GM18526 (cell line): ENCODE measurements around the gene NUP153.

Experiments
- POLR2A ChIP-seq: IDR thresholded peaks from 3 replicates; pipeline ENCODE4 v1.6.1; 2011; ENCODE audit not compliant: insufficient read length; ENCODE audit errors: extremely low read depth

NUP153 gene

DNA sequence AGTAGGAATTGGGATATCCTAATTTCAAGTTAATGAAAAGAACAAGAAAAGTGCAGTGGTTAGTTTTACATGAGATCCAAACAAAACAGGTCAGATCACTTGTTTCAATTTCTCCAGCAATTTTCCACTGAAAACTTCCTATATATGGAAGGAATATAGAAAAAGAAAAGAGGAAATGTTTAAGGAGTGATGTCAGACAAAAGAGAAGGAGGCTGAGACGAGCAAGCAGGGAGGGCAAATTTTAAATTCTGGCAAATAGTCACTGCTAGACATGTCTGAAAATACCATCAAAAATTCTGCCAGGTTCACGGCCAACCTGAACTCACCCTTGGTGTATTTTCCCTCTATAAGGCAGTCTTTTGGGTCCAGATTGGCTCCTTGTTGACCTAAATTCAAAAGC is 9.5 kb upstream of the NUP153 start:
- no peak for TF ChIP-seq POLR2A

DNA sequence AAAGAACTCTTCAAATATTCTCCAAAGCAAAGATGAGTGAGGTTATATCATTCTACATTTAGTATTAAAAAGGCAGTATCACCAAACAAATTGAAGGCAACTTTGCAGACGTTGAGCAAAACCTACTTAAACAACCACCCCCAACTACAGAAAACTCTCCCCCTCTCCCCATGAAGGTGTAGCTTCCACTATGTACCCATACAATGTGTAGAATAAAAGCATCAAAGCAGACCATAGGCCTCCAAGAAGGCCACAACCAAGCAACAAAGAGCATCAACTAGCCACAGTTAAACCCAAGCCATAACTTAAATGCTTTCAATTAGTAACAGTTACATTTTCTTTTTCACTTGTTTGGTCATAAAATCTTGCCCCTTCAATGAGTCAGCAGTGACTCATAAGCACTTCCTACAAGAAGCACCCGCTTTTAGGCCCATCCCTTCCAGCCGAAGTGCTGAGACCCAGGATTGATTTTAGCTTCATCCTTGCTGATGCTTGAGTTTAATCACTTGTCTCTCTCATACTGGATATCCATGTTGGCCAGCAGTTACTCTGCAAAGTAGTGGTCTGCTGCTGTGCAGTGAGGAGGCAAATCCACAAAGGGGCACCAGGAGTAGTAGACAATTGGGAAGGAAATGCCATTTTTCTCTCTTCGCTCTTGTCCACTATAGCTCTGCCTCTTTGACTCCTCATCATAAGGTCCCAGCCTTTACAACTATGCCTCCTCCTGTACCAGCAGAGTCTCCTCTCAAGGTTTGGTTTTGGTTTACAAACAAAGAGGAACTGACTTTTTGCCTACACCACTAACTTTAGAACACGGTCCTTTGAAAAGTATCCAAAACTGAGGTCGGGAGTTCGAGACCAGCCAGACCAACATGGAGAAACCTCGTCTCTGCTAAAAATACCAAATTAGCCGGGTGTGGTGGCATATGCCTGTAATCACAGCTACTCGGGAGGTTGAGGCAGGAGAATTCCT is 8.4 kb upstream of the NUP153 start:
- no peak for TF ChIP-seq POLR2A

DNA sequence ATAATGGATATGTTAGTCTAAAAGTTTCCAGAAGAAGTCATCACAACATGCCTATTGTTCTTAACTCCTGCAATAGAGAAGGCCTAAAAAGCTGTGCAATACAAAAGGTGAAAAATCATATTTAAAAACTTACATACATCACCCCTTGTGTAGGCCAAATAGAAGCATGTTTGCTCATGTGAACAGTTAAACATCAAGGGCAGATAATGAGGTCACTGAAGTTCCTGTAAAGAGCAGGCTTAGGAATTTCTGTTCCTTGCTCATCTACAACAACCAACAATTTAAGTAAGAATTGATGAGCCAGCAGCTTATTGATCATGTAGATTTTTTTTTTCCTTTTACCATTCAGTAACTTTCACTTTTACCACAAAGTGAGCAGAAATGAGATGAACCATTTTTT is 7.5 kb upstream of the NUP153 start:
- no peak for TF ChIP-seq POLR2A

DNA sequence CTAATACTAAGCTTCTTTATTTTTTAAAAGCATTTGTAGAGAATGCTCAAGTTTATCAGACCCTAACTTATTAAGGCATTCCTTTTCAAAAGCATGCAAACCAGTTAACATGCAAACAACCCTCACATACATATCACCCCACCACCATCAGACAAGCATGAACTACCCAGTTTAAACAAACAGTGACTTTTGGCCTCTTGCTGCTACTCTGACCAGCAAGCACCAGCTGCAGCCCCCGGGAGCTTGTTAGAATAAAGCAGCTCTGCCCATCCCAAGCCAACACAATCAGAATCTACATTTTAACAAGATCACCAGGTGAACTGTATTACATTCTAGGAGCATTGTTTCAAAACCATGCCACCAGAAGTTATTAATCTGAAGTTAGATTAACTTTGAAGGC is 5.9 kb upstream of the NUP153 start:
- TF ChIP-seq POLR2A: no peak

DNA sequence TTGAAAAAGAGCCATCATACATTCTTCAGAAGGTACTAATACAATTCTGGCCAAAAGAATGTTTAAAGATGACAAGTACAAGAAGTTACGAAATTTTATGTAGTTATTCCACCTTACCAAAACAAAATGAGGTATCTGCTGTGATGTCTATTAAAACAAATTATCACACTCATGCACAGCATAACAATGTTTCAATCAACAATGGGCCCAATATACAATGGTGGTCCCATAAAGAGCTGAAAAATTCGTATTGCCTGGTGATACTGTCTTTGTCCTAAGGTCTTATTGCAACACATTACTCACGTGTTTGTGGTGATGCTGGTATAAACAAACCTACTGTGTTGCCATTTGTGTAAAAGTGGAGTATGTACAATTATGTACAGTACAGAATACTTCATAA is 3.6 kb upstream of the NUP153 start:
- no peak for TF ChIP-seq POLR2A

DNA sequence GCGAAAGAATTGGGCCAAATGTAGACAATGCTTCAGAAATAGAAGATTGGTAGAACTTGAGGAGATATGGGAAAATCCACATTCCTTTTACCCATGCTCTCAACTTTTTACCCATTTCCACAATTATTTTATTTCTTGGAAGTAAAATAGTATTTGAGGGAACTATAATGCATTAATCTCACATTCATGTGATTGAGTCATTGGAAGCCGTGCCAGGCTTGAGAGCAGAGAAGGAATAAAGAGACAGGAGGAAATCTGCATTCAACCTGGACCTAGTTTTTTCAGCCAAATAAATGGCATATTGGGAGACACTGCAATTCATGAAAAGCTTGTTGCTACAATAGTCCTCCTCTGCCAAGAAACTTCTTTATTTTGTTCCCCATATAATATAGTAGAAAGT is 2.8 kb upstream of the NUP153 start:
- no peak for TF ChIP-seq POLR2A

DNA sequence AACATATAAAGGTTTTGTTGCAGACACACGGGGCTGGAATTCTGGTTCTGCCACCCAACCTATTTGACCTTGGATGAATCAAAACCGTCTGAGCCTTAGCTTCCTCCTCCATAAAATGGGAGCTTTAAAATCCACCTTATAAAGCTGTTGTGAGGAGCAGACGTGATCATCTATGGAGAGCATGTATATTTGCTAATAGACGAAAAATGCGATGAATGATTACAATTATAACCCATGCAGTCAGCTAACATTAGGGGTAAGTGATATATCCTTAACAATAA is 586 bp upstream of the NUP153 start:
- TF ChIP-seq POLR2A: no peak

DNA sequence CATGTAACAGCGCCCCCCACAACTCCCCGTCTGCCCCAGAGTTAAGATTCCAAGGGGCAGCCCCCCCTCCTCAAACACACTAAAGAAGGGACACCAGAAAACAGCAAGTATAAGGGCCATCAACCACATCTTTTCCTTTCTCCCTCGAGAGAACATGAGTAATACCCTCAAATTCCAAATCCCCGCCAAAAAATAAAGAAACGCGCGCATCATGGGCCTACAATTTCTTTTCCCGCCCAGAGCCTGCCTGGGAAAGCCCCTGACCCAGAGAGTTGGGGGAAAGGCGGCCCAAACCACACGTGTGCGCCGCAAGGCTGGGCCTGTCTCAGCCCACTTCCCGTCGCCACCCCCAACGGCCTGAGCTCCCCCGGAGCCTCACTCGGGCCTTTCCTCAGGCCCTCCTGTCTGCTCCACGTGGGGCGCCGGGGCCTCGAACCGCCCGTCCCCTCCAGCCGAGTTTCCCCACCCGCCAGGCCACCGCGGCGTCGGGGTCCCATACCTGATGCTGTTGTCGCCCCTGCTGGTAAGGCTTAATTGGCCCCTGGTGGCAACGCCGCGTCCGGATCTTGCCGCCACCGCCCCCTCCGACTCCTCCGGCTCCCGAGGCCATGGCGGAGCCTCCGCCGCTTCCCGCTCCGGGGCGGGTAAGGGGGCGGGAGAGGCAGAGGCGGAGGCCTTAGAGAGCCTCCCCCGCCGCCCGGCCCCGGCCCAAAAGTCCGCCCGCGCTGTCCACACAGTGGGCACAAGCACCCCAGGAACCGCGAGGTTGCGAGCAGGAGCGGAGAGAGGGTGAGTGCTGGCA is 746 bp downstream of the NUP153 start:
- TF ChIP-seq POLR2A: peak; percentile 71

DNA sequence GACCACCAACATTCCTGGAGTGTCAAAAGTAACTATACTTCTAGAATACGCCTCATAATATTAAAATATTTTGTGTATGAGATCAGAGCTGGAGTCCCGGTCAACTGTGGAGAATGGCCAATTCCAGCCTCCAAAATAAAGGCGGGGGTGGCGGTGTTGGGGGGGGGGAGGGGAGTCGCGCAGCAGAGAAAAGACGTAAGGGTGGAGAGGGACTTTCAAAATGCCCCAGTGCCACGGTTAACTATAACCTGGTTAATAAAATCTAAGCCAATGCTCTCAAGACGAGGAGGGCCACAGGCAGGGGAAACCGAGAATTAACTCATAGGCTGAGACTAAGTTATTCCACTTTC is 1.3 kb downstream of the NUP153 start:
- no peak for TF ChIP-seq POLR2A

DNA sequence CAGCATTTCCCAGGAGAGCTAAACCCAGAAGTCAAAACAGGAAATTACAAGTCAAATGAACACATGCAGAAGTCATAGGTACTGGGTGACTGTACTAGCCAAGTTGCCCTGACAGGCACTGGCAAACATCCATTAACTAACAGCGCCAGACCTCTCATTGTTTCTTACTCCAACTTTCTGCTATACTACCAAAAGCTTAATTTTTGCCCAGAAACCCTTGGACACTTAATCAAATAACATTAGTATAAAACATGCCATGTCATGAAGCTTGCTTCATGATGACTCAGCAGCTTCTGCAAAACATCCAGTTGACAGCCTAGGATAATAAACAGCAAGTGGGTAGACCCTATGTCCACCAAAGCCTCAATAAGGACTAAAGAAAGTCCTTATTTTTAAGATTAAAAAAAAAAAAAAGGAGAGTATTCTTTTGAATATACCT is 3.5 kb downstream of the NUP153 start:
- no peak for TF ChIP-seq POLR2A

DNA sequence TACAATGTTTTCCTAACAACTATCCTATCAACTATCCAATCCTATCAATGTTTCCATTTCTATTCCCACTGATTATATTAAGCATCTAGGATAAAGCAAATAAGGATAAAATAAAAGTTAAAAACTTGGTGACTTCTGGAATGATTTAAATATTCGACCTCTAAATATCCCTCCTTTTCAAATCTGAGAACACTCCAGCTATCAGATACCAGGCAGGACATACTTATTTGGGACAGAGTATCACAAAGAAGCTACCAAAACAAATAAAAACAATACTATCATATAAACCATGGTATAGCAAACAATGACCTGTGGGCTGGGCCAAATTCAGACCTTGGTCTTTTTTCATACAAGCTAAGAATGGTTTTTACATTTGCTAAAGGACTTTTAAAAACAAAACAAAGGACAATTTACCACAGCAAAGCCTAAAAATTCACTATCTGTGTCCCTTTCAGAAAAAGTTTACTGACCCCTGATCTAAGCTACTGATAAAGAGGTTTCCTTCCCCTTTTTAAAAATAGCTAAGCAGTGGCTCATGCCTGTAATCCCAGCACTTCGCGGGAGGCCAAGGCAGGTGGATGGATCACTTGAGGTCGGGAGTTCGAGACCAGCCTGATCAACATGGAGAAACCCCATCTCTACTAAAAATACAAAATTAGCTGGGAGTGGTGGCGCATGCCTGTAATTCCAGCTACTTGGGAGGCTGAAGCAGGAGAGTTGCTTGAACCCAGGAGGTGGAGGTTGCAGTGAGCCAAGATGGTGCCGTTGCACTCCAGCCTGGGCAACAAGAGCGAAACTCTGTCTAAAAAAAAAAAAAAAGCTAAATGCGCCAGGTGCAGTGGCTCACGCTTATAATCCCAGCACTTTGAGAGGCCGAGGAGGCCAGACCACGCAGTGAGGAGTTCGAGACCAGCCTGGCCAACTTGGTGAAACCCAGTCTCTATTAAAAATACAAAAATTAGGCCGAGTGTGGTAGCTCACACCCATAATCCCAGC is 6.0 kb downstream of the NUP153 start:
- TF ChIP-seq POLR2A: no peak

DNA sequence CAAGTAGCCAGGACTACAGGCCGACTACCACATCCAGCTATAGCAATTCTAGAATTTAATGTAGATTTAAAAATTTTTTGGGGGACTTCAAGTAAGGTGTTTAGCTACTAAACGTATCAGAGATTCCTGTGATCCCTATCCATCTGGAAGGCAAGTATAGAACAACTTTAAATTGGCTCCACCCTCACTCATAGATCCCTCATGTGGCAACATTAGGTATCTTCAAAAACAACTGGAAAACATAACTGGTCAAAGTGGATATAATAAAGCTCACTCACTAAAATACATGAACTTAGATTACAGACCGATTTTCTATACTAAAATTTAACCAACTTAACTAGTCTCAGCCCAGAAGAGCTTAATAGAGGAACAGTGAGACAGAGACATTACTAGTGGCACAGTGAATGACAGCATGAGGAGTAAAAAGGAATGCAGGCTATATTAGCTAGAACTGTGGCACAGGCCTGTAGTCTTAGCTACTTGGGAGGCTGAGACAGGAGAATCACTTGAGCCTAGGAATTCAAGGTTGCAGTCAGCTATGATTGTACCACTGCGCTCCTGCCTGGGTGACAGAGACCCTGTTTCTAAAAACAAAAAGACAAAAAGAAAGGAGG is 14.7 kb downstream of the NUP153 start:
- TF ChIP-seq POLR2A: no peak

DNA sequence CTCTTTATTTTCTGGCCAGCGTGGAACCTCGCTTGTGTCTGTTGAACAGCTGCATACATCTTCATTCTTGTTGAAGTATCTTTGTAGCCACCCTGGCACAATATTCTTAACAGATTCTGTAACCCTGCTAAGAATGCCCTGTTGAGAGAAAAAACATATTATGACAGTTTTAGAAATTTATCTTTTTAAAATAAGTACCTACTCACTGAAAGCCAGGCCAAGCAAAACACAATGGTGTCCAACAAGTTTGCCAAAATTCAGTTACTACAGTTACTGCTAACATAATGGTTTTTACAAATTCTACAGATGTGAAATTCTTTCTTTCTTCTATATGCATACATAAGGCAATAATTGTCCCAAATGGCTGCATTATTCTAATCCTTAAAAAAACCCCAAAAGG is 18.2 kb downstream of the NUP153 start:
- no peak for TF ChIP-seq POLR2A

DNA sequence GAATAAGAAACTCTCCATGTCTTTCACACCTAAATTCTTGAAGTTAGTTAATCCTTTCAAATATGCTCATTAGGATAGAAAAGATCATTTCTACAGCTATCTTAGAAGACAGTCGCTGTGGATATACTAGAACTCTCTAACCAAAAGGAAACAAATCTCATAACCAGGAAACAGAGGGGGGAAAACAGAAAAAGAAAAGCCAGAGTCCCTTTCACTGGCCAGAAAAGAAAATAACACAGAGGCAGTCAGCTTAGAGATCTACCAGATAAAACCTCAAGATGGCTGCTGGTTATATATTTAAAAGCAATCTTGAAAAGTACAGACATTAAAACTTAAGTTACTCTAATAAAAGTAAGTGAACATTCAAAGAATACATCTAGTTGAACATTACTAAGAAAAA is 19.6 kb downstream of the NUP153 start:
- no peak for TF ChIP-seq POLR2A

DNA sequence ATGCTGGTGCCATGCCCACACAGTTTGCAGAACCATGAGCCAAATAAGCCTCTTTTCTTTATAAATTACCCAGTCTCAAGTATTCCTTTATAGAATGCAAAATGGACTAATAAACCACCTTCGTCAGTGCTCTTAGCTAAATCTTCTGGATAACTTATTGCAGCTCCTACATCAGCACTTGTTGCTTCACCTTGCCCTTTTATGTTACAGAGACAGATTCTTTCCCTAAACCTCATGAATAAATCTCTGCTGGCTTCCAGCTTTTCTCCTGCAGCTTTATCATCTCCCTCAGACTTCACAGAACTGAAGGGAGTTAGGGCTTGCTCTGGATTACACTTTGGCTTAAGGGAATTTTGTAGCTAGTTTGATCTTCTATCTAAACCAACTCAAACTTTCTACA is 22.6 kb downstream of the NUP153 start:
- no peak for TF ChIP-seq POLR2A
